Nucleus accumbens (tissue), 56 donors: ENCODE results near the gene CTNND2.

Experiments
- DNase-seq, 56 donors: peaks; one replicate each; lab custom pipeline; 2025; lab: John Stamatoyannopoulos, UW

CTNND2 gene

DNA sequence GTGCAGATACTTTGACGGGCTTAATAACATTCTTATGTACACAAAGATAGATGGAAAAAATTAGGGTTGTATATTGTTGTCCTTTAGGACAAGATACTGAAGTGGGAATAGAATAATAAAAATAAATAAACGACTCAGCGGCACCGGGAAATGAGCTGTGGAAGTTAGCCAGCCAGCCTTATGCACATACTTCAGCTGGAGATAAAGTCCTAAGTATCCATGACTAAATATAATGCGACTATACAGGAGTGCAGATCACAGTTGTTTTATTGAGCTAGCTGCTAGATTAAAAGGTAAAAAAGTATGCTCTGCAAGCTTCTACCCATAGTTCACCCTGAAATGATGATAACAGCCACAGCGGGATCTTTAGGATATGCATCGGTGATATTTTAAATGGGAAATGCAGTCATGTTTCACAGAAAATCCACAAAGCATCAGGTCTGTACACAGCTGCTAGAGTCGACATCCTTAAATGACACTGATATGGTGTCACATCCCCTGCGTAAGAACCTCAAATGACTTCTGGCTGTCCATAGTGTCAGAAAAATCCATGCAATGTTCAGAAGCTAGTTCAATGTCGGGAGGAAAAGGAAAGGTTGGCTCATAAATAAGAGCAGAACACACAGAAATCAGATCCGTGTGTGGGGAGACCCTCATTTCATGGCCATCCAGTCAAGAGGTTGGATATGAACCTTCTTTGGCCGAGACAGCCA, 750.4 kb downstream of the CTNND2 start:
- DNase-seq: no peak

GRCh38 chr5:11152368-11152767, 751.9 kb downstream of the CTNND2 start:
- no peak for DNase-seq

DNA sequence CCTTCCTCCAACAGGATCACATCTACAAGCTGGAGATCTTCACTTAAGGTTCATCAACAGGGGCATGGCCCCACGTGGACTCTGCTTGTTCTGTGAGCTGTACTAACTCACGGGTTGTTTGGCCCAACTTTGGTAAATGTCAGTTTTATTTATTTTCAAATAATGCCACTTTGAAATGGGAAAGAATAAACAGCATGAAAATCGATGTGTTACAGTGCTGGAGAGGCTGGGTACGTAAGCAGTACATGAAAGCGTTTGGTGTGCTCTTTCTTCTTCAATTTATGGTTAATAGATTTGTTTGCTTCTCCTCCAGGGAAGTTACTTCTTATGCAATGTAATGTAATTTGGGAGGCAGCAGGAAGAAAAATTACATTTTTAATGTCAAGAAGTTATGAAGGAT, 753.3 kb downstream of the CTNND2 start:
- DNase-seq: no peak

DNA sequence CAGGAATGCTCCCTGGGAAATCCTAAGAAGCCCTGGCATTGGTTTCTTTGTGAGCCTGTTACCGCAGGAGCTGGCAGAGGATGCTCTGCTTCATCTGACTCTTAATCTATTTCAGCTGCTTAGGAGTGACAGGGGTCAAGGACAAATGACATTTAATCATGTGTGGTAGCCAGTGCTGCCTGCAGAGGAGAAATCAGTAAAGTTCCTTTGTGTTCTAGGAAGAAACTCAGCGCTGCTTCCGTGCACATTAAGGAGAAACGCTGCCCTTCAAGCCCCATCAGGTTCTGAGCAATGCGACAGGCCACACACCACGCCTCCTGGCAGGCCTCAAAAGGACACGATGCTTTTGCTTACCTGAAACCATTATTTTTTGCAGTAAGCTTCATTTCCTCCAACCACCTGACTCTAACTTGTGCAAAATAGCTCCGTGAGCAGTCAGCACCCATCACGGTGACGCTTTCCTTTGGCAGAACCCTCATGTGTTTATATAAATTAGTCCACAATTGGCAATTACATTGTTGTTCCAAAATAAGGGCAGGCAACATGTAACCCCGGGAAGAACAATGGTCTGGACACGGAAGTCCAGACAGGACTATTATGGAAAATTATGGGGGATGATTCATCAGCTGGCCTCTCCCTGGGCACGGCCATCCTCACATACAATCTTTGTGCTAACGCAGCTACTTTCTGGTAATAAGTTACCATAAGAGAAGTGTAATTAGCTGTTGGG, 755.3 kb downstream of the CTNND2 start:
- DNase-seq: no peak

- no peak for DNase-seq
These were observed 758.1 kb downstream of the CTNND2 start for GRCh38 chr5:11146171-11146570.

DNA sequence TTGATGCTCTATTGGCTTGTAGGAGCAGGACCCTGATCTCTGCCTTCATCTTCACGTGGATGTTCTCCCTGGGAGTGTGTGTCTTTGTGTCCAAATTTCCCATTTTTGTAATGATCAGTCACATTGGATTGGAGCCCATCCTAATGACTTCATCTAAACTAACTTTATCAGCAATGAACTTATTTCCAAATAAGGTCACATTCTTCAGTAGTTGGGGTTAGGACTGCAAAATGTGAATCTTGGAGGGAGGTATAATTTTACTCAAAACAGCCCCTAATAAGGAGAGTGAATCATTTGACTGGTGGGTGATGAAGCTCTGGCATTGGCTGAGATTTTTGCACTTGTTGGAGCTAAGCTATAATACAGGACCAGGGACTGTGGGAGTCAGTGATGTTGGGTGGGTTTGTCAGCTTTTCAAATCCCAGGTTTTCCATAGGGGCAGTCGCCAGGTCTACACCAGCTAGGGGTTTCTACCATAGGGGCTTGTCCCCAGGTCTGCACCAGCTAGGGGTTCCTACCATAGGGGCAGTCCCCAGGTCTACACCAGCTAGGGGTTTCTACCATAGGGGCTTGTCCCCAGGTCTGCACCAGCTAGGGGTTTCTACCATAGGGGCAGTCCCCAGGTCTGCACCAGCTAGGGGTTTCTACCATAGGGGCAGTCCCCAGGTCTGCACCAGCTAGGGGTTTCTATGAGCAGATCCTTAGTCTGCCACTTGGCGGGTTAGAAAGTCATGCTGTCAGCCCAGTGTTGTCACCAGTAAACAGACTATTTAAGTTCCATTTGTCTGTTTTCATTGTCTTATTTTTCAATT, 760.6 kb downstream of the CTNND2 start:
- no peak for DNase-seq

GRCh38 chr5:11139217-11139865, 764.9 kb downstream of the CTNND2 start:
- no peak for DNase-seq

DNA sequence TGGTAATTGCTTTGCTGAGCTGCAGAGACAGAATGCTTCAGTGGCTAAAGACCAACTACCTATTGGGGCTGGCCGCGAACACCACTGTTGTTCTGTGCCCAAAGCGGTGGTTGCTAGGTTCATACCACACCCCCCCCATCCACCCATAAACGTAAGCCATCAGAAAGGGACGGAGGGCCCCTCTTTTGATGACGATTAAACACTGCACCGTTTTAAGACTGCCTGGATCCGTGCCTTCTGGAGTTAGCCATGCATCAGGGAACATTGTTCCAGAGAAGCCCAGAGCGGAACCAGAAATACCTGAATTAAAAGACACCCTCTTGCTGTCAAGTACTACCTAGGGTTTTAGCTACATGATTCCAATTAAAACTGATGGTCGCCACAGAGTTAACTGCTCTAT, 774.1 kb downstream of the CTNND2 start:
- peak in 4 of 56 donors; percentile 2 to 49 (median 10) for DNase-seq

DNA sequence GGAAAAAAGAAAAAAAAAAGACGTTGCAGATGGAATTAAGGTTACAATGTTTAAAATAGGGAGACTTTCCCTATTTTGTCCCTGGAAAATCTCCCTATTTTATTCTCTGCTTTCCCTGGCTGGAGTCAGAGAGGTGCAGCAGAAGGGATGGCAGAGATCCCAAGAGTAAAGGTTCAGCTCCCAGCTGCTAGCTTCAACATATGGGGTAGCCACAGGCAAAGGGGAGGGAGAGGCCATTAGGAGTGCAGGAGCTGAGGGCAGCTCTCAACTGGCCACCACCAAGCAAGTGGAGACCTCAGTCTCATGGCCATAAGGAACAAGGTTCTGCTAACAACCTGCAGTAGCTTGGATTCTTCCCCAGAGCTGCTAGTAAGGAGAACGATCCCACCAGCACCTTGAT, 776.2 kb downstream of the CTNND2 start:
- DNase-seq: no peak

DNA sequence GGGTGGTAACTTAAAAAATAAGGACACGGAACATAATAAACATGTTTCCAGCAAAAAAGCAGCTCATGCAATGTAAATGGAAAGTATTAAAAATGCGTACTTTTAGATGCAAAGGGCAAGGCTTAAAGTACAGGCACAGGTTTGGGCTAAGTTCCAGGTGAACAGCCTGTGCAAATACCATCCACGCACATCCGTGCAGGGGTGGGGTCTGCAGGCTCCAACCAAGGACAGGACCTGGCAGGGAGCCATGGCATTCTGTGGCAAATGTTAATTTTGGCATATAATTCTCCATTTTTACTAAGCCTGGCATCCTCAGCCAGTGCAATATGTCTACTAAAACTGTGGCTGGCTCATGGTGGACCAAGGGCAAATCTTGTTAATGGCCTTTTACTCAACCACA, 777.4 kb downstream of the CTNND2 start:
- DNase-seq: no peak

GRCh38 chr5:11121885-11122284, 782.4 kb downstream of the CTNND2 start:
- no peak for DNase-seq

- no peak for DNase-seq
These were observed 794.1 kb downstream of the CTNND2 start for GRCh38 chr5:11110128-11110527.

GRCh38 chr5:11105696-11106095, 798.5 kb downstream of the CTNND2 start:
- DNase-seq: no peak

DNA sequence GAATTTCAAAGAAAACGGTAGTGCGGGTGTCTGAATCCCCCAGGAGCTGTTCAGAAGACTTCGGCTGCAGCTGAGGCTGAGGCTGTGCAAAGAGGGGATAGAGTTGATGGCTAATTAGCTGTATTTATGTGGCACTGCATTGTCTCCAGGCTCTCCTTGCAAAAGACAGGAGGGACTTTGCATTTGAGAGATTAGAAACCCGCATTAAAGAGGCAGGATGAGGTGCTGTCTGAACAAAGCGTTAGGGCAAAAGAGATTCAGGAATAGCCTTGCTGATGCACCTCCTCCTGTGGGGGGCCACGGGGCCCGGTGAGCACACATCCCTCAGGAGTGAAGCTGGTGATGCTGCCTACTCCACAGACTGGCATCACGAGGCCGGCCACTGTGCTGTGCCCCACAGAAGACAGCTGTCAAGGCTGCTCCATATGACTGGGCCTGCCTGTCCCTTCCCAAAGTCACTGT, 799.6 kb downstream of the CTNND2 start:
- DNase-seq: no peak

GRCh38 chr5:11104210-11104609, 800.0 kb downstream of the CTNND2 start:
- DNase-seq: no peak

DNA sequence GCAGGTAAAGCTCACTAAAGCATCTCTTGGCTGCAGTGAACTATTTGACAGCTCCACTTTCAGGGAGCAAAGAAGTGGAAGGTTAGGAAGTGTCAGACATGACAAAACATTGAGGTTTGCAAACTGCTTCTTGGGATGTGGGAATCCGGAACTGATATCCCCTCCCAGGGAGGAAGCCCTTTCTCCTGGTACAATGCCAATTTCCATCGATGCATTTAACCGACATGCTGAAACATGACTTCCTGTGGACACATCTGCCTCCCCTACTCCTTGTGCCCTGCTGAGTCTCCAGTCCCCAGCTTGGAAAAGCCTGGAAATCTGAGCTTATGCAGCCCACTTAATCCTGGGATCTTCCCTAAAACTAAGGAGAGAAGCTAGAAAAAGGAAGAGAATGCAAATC, 820.1 kb downstream of the CTNND2 start:
- no peak for DNase-seq

DNA sequence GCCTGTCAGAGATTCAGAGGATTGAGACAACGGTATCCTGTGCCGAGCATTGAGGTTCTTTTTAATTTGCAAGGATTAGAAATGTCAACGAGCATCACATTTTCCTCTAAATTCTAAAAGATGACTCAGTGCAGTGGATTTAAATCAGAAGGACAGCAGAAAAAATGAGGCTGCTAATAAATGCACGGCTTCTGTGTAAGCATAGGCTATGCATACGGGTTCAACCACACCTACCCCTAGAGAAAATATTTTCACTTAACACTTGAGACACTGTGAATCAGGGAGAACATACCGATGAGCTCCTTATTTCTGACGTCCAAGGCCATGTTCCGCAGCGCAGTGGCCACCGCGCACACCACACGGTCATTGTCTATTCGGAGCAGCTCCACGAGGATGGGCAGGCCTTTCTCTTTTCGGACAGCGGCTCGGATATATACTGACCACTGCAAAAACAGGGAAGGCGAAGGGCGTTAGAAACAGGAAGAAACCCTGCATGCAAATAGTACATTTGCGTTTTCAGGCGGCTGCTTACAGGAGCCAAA, 821.8 kb downstream of the CTNND2 start:
- DNase-seq: no peak

- DNase-seq: no peak
These were observed 827.2 kb downstream of the CTNND2 start for GRCh38 chr5:11076945-11077613.

DNA sequence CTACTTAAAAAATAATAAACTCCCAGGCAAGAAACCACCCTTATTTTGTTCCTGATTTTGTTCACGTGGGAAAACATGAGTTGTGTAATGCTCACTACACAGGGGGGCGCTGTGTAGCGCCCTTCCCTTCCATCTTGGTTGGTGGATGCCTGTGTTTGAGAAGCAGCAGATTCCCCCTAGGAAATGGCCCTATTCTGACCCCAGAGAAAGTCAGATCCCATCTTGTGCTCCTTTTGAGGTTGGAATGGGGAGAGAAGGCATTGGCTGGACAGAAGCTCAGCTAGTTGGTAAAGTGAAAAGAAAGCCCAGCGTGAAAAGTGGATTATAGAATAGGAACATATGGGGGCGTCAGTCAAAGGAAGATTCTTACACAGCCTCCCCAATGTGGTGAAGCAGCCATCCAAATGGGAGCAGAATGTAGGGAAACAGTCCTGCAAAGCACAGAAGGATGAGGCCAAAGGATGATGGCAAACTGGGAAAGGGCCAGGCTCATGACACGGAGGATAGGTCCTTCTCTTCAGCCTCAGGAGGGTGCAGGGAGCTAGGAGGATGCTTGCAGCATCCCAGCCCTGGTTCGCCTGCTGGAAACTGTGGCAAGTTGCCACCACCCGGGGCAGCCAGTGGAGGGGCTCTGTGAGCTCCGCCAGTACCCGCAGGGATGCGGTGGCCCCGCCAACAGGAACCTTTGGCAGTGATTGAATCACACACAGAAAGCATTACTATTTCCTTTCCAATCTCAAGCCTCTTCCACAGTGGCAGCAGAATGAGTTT, 829.0 kb downstream of the CTNND2 start:
- peak in 37 of 56 donors; percentile 13 to 77 (median 35) for DNase-seq
